Ureter (tissue), 1 donor: ENCODE data around the gene AK8. TPM values are rescaled to one million over a fixed set of nuclear protein-coding genes. Genes with fewer than 3 reads are reported as not detected.

Experiments used
- DNase-seq: peaks from one replicate; pipeline ENCODE4 v3.0.0-alpha.2; 2020; ENCODE audit warnings: low spot score
- total RNA-seq: library from RNA; stranded (reverse); gene quantifications from one replicate; pipeline ENCODE4 v1.2.4, GENCODE V29; 2023
- donor health status: DM: yes; HTN: yes; CAD: no.

The AK8 gene, protein sequence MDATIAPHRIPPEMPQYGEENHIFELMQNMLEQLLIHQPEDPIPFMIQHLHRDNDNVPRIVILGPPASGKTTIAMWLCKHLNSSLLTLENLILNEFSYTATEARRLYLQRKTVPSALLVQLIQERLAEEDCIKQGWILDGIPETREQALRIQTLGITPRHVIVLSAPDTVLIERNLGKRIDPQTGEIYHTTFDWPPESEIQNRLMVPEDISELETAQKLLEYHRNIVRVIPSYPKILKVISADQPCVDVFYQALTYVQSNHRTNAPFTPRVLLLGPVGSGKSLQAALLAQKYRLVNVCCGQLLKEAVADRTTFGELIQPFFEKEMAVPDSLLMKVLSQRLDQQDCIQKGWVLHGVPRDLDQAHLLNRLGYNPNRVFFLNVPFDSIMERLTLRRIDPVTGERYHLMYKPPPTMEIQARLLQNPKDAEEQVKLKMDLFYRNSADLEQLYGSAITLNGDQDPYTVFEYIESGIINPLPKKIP
- total RNA-seq, result 1.7 TPM

- DNase-seq, result peak; percentile 69
Measured at GRCh38 chr9:132877824-132878694, at the start of gene AK8. Gene AK8, minus strand, starts transcription at chr9:132878284. Its CDS starts 29 bp downstream, at chr9:132878255.

GRCh38 chr9:132927704-132928103 lies 49.6 kb upstream of the AK8 start:
- DNase-seq, result no peak

GRCh38 chr9:132923346-132923902 lies 45.3 kb upstream of the AK8 start:
- DNase-seq, result no peak

GRCh38 chr9:132919614-132920268 lies 41.7 kb upstream of the AK8 start:
- no peak for DNase-seq

DNA sequence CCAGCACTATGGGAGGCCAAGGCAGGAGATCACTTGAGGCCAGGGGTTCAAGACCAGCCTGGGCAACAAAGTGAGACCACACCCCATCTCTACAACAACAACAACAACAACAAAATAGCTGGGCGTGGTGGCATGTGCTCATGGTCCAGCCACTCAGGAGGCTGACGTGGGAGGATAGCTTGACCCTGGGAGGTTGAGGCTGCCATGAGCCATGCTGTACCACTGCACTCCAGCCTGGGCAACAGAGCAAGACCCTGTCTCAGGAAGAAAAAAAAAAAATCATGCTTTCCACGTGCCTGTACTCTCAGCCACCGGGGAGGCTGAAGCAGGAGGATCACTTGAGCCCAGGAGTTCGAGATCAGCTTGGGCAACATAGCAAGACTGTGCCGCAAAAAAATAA lies 36.8 kb upstream of the AK8 start:
- no peak for DNase-seq

GRCh38 chr9:132912131-132912530 lies 34.0 kb upstream of the AK8 start:
- DNase-seq, result no peak

GRCh38 chr9:132910376-132910775 lies 32.3 kb upstream of the AK8 start:
- no peak for DNase-seq

GRCh38 chr9:132909311-132909710 lies 31.2 kb upstream of the AK8 start:
- DNase-seq, result no peak

DNA sequence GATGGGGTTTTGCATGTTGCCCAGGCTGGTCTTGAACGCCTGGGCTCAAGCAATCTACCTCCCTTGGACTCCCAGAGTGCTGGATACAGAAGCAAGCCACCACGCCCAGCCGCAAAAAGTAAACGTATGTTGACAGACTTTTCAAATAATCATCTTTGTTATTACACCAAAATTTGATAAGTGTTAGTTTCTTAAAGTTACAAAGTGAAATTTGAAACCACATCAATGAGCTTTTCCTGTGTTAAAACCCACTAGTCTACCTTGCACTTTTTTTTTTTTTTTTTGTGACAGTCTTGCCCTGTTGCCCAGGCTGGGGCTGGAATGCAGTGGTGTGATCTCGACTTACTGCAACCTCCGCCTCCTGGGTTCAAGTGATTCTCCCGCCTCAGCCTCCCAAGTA lies 30.6 kb upstream of the AK8 start:
- no peak for DNase-seq

DNA sequence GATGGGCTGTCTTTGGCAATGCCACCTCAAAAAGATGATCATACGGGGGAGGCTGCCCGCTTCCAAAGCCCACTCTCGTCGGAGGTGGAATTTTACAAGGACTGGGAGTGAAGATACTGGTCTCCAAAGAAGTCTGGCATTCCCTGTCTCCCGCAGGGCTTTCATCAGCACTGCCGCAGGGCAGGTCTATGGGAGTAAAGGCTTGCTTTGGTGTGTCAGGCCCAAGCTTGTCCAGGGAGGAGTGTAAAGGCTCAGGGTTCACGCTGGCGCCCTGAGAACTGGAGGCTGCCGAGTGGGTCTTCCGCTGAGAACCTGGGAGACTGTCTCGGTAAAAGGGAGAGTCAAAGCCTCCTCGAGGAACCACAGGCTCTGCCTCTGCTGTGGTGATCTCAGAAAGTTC lies 27.6 kb upstream of the AK8 start:
- no peak for DNase-seq

DNA sequence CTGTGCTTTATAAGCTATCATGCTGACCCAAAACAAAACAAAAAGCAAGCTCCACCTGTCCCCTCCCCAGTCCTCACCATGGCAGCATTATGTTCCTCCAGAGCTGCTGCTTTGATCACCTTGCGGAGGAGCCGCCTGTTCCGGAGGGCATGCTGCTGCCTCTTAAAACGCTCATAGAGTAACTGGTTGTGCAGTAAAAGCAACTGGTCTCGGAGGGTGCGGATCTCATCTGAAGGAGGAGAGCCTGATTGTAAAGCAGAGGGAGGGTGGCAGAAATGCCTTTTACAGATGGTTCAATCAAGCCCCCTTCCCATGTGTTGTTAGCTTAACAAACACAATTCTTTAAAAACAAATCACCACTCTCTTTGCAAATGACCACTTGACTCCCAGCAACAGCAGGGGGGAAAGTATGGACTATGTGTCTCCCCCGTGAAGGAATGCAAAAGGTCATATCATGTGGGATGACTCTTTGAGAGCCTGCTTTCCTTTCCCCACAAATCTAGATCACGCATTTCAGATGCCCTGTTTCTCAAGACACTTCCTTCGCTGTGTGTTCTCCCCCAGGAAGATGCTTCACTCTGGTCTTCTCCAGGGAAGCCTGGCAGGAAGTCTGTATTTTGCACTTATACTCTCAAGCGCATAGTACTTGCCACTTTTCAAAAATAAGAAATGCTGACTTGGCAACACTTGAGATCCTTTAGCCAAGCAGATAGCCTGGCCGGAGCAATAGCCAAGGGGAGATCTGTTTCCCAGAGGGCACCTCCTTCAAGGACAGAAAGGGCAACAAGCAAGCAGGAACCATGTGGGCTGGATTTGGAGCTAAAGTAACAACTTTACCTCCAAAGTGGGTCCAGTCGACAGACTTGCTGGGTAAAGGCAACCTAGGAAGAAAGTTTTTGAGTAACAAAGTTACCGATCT lies 25.7 kb upstream of the AK8 start:
- DNase-seq, result no peak

DNA sequence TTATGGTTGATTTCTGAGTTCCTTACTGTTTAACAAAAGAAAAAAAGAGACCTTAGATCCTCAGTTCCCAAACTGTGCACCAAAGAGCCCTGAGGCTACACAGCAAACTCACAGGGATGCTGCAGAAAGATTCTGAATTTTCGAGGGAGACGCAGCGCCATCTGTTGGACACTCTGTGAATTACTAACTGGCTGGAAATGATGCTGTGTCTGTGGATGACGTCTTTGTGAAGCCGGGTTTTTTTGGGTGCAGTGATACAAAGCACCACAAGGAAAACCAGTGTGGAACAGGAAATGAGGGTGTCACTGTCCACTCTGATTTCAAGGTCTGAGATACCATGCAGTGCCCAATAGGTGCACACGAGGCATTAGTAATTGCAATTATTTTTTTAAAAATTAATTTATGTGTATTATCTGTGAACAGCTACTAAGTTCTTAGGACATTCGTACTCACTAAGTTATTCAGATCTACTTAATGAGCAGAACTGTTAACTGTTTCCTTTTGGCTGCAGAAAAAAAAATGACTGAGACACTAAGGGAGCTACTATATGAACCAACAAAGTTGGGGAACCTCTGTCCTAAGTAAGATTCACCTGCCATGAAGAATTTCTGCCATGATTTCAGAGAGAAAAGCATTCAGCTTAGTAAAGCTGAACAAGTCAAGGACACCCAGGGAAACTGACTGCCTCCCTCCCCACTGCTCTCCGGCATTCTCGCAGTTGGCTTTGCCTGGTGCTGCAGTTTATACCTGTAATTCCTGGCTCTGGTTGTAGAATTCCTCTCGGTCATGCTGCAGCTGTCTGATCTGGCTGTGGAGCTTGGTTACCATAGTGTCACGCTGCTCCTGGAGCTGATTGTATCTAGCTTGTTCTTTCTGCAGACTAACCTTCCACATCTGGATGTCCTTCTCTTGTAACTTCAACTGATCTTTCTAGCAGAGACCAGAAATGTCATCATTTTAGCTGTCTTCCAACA lies 24.1 kb upstream of the AK8 start:
- DNase-seq, result peak; percentile 73

DNA sequence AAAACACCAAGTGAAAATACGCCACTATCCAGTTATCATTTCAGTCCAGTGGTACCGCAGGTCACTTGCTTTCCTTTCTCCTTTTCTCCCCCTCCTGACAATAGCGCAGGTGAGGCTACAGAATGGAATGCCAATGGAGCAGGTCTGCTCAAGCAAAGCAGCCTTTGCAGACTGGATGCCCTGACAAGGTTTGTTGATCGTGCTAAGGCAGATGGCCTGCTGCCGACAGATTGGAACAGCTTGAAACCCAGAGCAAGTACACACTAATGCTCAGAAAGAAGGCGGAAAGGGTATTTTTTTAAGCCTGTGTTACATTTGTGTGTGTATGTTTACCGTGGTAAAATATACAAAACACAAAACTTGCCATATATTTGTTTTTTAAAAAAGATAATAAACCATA lies 20.0 kb upstream of the AK8 start:
- DNase-seq, result no peak

DNA sequence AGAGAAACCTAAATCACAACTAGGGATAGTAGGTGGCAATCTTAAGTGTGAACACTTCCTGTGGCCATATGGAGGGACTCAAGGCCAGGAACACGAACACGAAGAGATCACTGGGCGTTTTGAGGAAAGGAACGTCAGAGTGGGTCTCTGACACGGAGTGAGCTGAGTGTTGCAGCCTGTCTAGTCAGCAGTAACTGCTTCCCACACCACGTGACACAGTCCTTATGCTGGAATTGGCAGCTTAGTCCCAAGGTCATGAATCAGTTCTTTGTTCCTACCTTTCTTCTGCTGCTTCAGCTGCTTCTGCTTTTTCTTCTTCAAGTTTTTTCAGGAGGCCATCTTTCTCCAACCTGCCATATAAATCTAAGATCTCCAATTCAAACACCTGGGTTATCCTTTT lies 18.8 kb upstream of the AK8 start:
- no peak for DNase-seq

DNA sequence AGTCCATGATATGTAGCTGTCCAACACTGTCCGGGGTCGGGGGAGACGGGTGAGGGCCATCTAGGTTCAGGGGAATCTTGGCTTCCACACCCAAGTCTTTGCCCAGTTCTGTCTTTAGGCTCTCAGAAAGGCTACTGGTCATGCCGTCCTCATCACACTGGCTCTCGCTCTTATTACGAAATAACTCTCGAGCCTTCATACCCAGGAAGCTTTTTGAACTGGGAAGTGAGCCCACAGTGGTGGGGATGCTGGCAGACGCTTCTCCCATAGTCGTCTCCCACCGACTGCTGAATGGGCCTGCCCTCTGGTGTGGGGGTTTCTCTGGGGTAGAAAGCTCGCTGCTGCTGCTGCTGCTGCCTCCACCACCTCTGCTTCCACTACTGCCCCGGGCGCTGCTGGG lies 18.2 kb upstream of the AK8 start:
- no peak for DNase-seq

- no peak for DNase-seq
Measured at GRCh38 chr9:132894862-132895835, 17.1 kb upstream of the AK8 start.

- peak; percentile 52 for DNase-seq
Measured at GRCh38 chr9:132894346-132894745, 16.3 kb upstream of the AK8 start.

GRCh38 chr9:132892400-132892799 lies 14.3 kb upstream of the AK8 start:
- DNase-seq, result no peak
